Transverse colon (tissue), 3 donors: ENCODE results near the gene FOXJ3.

Experiments used
- POLR2A ChIP-seq: fragments of 450-650 bp; IDR thresholded peaks from one replicate; pipeline ENCODE4 v1.6.1; 2016; ENCODE audit warnings: antibody characterized with exemption, mild to moderate bottlenecking, moderate library complexity
- TF ChIP-seq, protein P1 (sequence below), 5 experiments: fragments of 200-600 bp in 3 of 5; fragments of 450-650 bp in 2 of 5; sonication (generic) in 3 of 5; IDR thresholded peaks; 1 replicate in 2 of 5; 2 replicates in 3 of 5; pipeline ENCODE4 v1.5.1; 2016 to 2017; ENCODE audit warnings: antibody characterized with exemption in 5 of 5, inconsistent platforms in 3 of 5, mild to moderate bottlenecking in 2 of 5, moderate library complexity in 1 of 5

DNA sequence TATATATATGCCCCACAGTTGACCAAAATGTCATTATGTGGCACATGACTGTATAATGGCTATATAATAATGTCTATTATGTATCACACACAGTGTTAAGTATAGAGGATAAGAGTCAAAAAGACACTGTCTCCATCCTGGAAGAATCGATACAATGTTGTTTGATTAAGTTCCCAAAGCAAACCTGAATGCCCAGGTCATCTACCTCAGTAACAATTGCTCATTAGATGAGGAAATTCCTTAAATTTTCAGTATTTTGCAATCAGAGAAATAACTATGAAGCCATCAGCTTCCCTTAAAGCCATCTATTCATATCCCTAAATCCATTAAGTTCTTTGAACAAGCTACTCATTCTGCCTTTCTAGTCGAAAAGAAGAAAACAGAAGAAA is 10.0 kb downstream of the FOXJ3 start:
- TF ChIP-seq POLR2A = no peak
- TF ChIP-seq, protein P1, sequence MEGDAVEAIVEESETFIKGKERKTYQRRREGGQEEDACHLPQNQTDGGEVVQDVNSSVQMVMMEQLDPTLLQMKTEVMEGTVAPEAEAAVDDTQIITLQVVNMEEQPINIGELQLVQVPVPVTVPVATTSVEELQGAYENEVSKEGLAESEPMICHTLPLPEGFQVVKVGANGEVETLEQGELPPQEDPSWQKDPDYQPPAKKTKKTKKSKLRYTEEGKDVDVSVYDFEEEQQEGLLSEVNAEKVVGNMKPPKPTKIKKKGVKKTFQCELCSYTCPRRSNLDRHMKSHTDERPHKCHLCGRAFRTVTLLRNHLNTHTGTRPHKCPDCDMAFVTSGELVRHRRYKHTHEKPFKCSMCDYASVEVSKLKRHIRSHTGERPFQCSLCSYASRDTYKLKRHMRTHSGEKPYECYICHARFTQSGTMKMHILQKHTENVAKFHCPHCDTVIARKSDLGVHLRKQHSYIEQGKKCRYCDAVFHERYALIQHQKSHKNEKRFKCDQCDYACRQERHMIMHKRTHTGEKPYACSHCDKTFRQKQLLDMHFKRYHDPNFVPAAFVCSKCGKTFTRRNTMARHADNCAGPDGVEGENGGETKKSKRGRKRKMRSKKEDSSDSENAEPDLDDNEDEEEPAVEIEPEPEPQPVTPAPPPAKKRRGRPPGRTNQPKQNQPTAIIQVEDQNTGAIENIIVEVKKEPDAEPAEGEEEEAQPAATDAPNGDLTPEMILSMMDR (IDR thresholded peaks at IDR 0.05) = no peak
